ENCODE measurements around the gene NUDT19.

- no peak for TF ChIP-seq CTCF (IDR thresholded peaks at IDR 0.05)
- TF ChIP-seq ZFX (IDR thresholded peaks at IDR 0.05; ENCODE audit: borderline replicate concordance) = no peak
Observed at GRCh38 chr19:32717496-32717895, 25.9 kb downstream of the NUDT19 start.
